Sigmoid colon (tissue), 7 donors: ENCODE measurements around the gene ZFAND2B. TPM values are rescaled to one million over a fixed set of nuclear protein-coding genes. Genes with fewer than 3 reads are reported as not detected.

Experiments used
- DNase-seq: peaks from one replicate; pipeline ENCODE4 v3.0.0-alpha.2; 2019
- H3K27ac ChIP-seq, 4 donors: fragments of 200-600 bp; sonication (generic); one replicate each; pipeline ENCODE4 v1.5.1; 2016 to 2019; ENCODE audit warnings: mild to moderate bottlenecking in 1 of 4
- H3K27me3 ChIP-seq, 3 donors: fragments of 200-600 bp; sonication (generic); one replicate each; pipeline ENCODE4 v1.5.1; 2019; ENCODE audit warnings: mild to moderate bottlenecking in 1 of 3
- H3K36me3 ChIP-seq, 4 donors: fragments of 200-600 bp; sonication (generic); one replicate each; pipeline ENCODE4 v1.5.1; 2016 to 2019
- H3K4me1 ChIP-seq, 4 donors: fragments of 200-600 bp; sonication (generic); one replicate each; pipeline ENCODE4 v1.5.1; 2017 to 2019
- H3K4me3 ChIP-seq, 4 donors: fragments of 200-600 bp; sonication (generic); one replicate each; pipeline ENCODE4 v1.5.1; 2017 to 2019; ENCODE audit warnings: mild to moderate bottlenecking in 2 of 4, moderate library complexity in 1 of 4
- H3K9me3 ChIP-seq, 4 donors: fragments of 200-600 bp in 3 of 4; sonication (generic) in 3 of 4; one replicate each; pipeline versions ENCODE4 v1.5.1 to v1.6.1; 2013 to 2019
- CTCF ChIP-seq, 4 experiments: fragments of 450-650 bp in 3 of 4; fragments of 200-600 bp in 1 of 4; IDR thresholded peaks; one replicate each; pipeline ENCODE4 v1.5.1; 2016 to 2019; ENCODE audit warnings: antibody characterized with exemption in 4 of 4, mild to moderate bottlenecking in 3 of 4, moderate library complexity in 2 of 4
- EP300 ChIP-seq, 4 donors: sonication (generic); formaldehyde crosslinking; IDR thresholded peaks; one replicate each; pipeline ENCODE4 v1.6.1; 2017; ENCODE audit warnings: antibody characterized with exemption in 4 of 4
- POLR2A ChIP-seq, 2 donors: fragments of 450-650 bp; IDR thresholded peaks; one replicate each; pipeline ENCODE4 v1.6.1; 2016; ENCODE audit warnings: antibody characterized with exemption in 2 of 2, mild to moderate bottlenecking in 2 of 2, moderate library complexity in 2 of 2
- POLR2AphosphoS5 ChIP-seq, 4 donors: sonication (generic); formaldehyde crosslinking; IDR thresholded peaks; one replicate each; pipeline ENCODE4 v1.6.1; 2017; ENCODE audit warnings: antibody characterized with exemption in 4 of 4
- WGBS, 2 donors: extraction: QIAGEN DNeasy Blood & Tissue Kit; methylation state at CpG; one replicate each; pipeline ENCODE4 v1.1.7; 2013; 5-methylcytosine and 5-hydroxymethylcytosine counted together
- intact Hi-C: fragments of 100-400 bp; cut with DNase I; formaldehyde crosslinking; loops from one replicate; pipeline ENCODE4 v1.15.1; 2023
- polyA plus RNA-seq, 3 donors: library from polyadenylated mRNA; stranded (reverse); fragments of 200-250 nt; gene quantifications; one replicate each; pipeline ENCODE4 v1.2.3, GENCODE V29; 2013
- total RNA-seq, 4 donors: library from RNA; depleted of rRNA; stranded (reverse); fragments of >200 nt; gene quantifications; one replicate each; pipeline ENCODE4 v1.1.0, GENCODE V29; 2016
- donor health status: healthy with polysubstance abuse.
- donor health status: Bipolar disorder and iron deficiency.
- donor health status: healthy.

Gene ZFAND2B
- total and polyA plus RNA-seq, 7 donors, result 26.9 to 103 (median 52.4) TPM

GRCh38 chr2:219207884-219208740, 1.5 kb downstream of the ZFAND2B start:
- Histone ChIP-seq H3K9me3 (no peaks in the 10 kb centered on the region), H3K27ac (peak overlapping the region; percentile 93 to 97 (median 96)), H3K4me1 (peaks cover 0 to 22% (median 19%) of the 10 kb centered on the region in 4 donors), H3K27me3 (no peaks in the 10 kb centered on the region), H3K36me3 (peaks cover 6 to 44% (median 24%) of the 10 kb centered on the region in 4 donors), H3K4me3 (peak overlapping the region in 1 of 4 donors; percentile 66)
- DNase-seq, result peak; percentile 55
- TF ChIP-seq CTCF (IDR thresholded peaks at IDR 0.05) (no peak), POLR2AphosphoS5 (IDR thresholded peaks at IDR 0.05) (no peak), POLR2A (IDR thresholded peaks at IDR 0.05) (no peak)
- intact Hi-C loops, result loop anchor here (1.0 kb wide), 2 partner anchors 9 to 48 kb away; partner anchors contain the start of gene NHEJ1
- 66 to 75% methylated on average over 17 of the region's 17 CpGs for WGBS, 2 donors

GRCh38 chr2:219209236-219210195, 2.9 kb downstream of the ZFAND2B start:
- Histone ChIP-seq H3K27ac (no peak overlapping the region), H3K36me3 (peaks cover 9 to 58% (median 34%) of the 10 kb centered on the region in 4 donors)
- 71 to 87% methylated on average over 18 of the region's 18 CpGs for WGBS, 2 donors

GRCh38 chr2:219210196-219210885, 3.8 kb downstream of the ZFAND2B start:
- Histone ChIP-seq H3K27me3 (no peaks in the 10 kb centered on the region), H3K4me1 (peaks cover 0 to 22% (median 19%) of the 10 kb centered on the region in 4 donors), H3K9me3 (no peaks in the 10 kb centered on the region), H3K27ac (no peak overlapping the region), H3K4me3 (no peak overlapping the region), H3K36me3 (peaks cover 9 to 63% (median 41%) of the 10 kb centered on the region in 4 donors)
- DNase-seq, result peak; percentile 60
- WGBS, 2 donors, result 95 to 96% methylated on average over 24 of the region's 24 CpGs
- intact Hi-C loops, result no loop called here
- TF ChIP-seq POLR2A (IDR thresholded peaks at IDR 0.05), result no peak
- TF ChIP-seq EP300 (IDR thresholded peaks at IDR 0.05), result no peak
- no peak for TF ChIP-seq CTCF (IDR thresholded peaks at IDR 0.05)
- no peak for TF ChIP-seq POLR2AphosphoS5 (IDR thresholded peaks at IDR 0.05)

More at GRCh38 chr2:219209236-219210195, 2.9 kb downstream of the ZFAND2B start:
- Histone ChIP-seq H3K4me3 (no peak overlapping the region), H3K9me3 (no peaks in the 10 kb centered on the region), H3K27me3 (no peaks in the 10 kb centered on the region), H3K4me1 (peaks cover 0 to 22% (median 19%) of the 10 kb centered on the region in 4 donors)
- TF ChIP-seq POLR2A (IDR thresholded peaks at IDR 0.05) (no peak), POLR2AphosphoS5 (IDR thresholded peaks at IDR 0.05) (no peak), CTCF (IDR thresholded peaks at IDR 0.05) (no peak), EP300 (IDR thresholded peaks at IDR 0.05) (no peak)
- intact Hi-C loops, result no loop called here
- peak; percentile 63 for DNase-seq

- Histone ChIP-seq H3K36me3 (peaks cover 9 to 63% (median 44%) of the 10 kb centered on the region in 4 donors), H3K27ac (no peak overlapping the region), H3K27me3 (no peaks in the 10 kb centered on the region), H3K4me1 (peaks cover 0 to 20% (median 18%) of the 10 kb centered on the region in 4 donors), H3K4me3 (no peak overlapping the region), H3K9me3 (no peaks in the 10 kb centered on the region)
- no peak for TF ChIP-seq CTCF (IDR thresholded peaks at IDR 0.05)
- DNase-seq, result no peak
- intact Hi-C loops, result no loop called here
- 90 to 93% methylated on average over 9 of the region's 9 CpGs for WGBS, 2 donors
Observed at GRCh38 chr2:219210886-219211362, 4.3 kb downstream of the ZFAND2B start.
